ENCODE results near the gene GPR62. TPM values are rescaled to one million over a fixed set of nuclear protein-coding genes. Genes with fewer than 3 reads are reported as not detected.

The GPR62 gene
- total and polyA plus RNA-seq, 9 of the 15 experiments (the other 6 are each of a cell fraction or from before 2014, with no cell fraction given): not detected

DNA sequence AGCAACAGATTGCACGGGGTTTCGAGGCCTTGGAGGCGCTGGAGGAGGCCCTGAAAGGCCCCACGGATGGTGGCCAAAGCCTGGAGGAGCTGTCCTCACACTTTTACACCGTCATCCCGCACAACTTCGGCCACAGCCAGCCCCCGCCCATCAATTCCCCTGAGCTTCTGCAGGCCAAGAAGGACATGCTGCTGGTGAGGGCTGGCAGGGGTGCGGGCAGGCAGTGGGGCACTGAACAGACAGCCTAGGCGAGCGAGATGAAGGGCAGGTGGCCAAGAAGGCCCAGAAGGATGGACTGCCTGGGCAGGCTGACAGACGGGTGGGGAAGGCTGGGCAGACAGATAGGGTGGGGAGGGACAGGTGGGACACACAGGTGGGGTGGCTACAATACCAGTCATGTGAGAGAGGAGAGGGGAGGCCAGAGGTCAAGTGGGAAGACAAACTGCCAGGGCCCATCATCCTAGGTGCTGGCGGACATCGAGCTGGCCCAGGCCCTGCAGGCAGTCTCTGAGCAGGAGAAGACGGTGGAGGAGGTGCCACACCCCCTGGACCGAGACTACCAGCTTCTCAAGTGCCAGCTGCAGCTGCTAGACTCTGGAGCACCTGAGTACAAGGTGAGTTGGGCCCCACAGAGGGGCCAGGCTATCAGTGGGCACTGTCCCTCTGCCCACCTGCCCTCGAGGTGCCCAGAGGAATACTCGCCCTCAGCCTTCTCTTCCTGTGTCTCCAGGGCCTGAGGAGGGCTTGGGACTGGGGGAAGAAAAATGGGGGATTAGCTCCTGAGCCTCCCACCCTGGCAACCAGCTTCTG lies 9.9 kb upstream of the GPR62 start:
- in situ Hi-C loops (cut with MboI): no loop called here
- Histone ChIP-seq H3K9me1 (ENCODE audit: control insufficient read depth, insufficient read depth, low read length) (no peaks in the 10 kb centered on the region), H3K79me2 (ENCODE audit: control insufficient read depth, insufficient read depth, low read length) (peaks cover 15% of the 10 kb centered on the region), H3K9me3 (replicated peaks; ENCODE audit: control insufficient read depth, insufficient read depth, low read depth, low read length) (no peaks in the 10 kb centered on the region), H3K4me2 (ENCODE audit: insufficient read depth, low read length) (no peak overlapping the region), H3K27ac (ENCODE audit: extremely low read depth, low read depth, low read length) (no peak overlapping the region), H3K36me3 (ENCODE audit: control insufficient read depth, insufficient read depth, low read length) (peaks cover 3% of the 10 kb centered on the region; the same call in 1 of the 3 replicates), H3K27me3 (ENCODE audit: control insufficient read depth in 2 of 2, insufficient read depth in 2 of 2, low read length in 2 of 2) (no peaks in the 10 kb centered on the region), H3K4me1 (replicated peaks in 1 of 2; ENCODE audit: control insufficient read depth in 2 of 2, insufficient read depth in 2 of 2, low read length in 2 of 2) (peaks cover 12 to 28% of the 10 kb centered on the region in 2 experiments; a peak in 4 of 5 replicates), H3K4me3 (no peak overlapping the region), H3K9ac (ENCODE audit: insufficient read depth in 1 of 2, low read depth in 2 of 2, low read length in 2 of 2) (no peak overlapping the region), H2AFZ (ENCODE audit: low read depth, low read length) (no peak overlapping the region), H4K20me1 (replicated peaks; ENCODE audit: control insufficient read depth, insufficient read depth, low read length) (no peaks in the 10 kb centered on the region)
- ChIA-PET POLR2A (interaction anchor here (1.0 to 1.1 kb wide), 2 partner anchors 9 to 24 kb away, joined by 3 read pairs; no protein-coding TSS in a partner anchor), CTCF (ENCODE audit: low intra/inter-chr PET ratio) (no interaction called here)
- BruUV-seq (replicated peaks): no TSS peak
- DNase-seq (ENCODE audit: extremely low read depth in 1 of 4, low spot score in 3 of 4) (no peak), FAIRE-seq (no peak), ATAC-seq (no peak)
- 33% methylated on average over 7 of the region's 18 CpGs for WGBS (ENCODE audit: insufficient coverage, low coverage, missing lambda C conversion rate)
- TF ChIP-seq ZNF444 (CRISPR knock-in tag; IDR thresholded peaks at IDR 0.05) (no peak), NFATC3 (IDR thresholded peaks at IDR 0.05) (no peak), MCM3 (IDR thresholded peaks at IDR 0.05) (no peak), SIRT6 (IDR thresholded peaks at IDR 0.05; ENCODE audit: low read depth, low read length) (no peak), SMAD2 (IDR thresholded peaks at IDR 0.05; ENCODE audit: low read depth, low read length) (no peak), RHOXF2B (CRISPR knock-in tag; conservative IDR thresholded peaks at IDR 0.05) (no peak), FOXA3 (CRISPR knock-in tag; conservative IDR thresholded peaks at IDR 0.05 in 1 of 2, IDR thresholded peaks at IDR 0.05 in 1 of 2) (no peak), GATAD2A (IDR thresholded peaks at IDR 0.05) (no peak), POLR2AphosphoS2 (IDR thresholded peaks at IDR 0.05; ENCODE audit: low read length) (no peak), BRD9 (IDR thresholded peaks at IDR 0.05; ENCODE audit: low read depth, partially characterized antibody) (no peak), KAT7 (CRISPR knock-in tag; IDR thresholded peaks at IDR 0.05; ENCODE audit: borderline replicate concordance) (no peak), ATF7 (IDR thresholded peaks at IDR 0.05) (no peak), HNRNPH1 (optimal IDR thresholded peaks at IDR 0.05; ENCODE audit: low read depth, low read length) (no peak), FOXA1 (IDR thresholded peaks at IDR 0.05; ENCODE audit: borderline replicate concordance) (no peak)
- TF ChIP-seq, protein P1, sequence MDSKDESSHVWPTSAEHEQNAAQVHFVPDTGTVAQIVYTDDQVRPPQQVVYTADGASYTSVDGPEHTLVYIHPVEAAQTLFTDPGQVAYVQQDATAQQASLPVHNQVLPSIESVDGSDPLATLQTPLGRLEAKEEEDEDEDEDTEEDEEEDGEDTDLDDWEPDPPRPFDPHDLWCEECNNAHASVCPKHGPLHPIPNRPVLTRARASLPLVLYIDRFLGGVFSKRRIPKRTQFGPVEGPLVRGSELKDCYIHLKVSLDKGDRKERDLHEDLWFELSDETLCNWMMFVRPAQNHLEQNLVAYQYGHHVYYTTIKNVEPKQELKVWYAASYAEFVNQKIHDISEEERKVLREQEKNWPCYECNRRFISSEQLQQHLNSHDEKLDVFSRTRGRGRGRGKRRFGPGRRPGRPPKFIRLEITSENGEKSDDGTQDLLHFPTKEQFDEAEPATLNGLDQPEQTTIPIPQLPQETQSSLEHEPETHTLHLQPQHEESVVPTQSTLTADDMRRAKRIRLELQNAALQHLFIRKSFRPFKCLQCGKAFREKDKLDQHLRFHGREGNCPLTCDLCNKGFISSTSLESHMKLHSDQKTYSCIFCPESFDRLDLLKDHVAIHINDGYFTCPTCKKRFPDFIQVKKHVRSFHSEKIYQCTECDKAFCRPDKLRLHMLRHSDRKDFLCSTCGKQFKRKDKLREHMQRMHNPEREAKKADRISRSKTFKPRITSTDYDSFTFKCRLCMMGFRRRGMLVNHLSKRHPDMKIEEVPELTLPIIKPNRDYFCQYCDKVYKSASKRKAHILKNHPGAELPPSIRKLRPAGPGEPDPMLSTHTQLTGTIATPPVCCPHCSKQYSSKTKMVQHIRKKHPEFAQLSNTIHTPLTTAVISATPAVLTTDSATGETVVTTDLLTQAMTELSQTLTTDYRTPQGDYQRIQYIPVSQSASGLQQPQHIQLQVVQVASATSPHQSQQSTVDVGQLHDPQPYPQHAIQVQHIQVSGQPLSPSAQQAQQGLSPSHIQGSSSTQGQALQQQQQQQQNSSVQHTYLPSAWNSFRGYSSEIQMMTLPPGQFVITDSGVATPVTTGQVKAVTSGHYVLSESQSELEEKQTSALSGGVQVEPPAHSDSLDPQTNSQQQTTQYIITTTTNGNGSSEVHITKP (IDR thresholded peaks at IDR 0.05; ENCODE audit: partially characterized antibody): no peak
- TF ChIP-seq, protein P2, sequence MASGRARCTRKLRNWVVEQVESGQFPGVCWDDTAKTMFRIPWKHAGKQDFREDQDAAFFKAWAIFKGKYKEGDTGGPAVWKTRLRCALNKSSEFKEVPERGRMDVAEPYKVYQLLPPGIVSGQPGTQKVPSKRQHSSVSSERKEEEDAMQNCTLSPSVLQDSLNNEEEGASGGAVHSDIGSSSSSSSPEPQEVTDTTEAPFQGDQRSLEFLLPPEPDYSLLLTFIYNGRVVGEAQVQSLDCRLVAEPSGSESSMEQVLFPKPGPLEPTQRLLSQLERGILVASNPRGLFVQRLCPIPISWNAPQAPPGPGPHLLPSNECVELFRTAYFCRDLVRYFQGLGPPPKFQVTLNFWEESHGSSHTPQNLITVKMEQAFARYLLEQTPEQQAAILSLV (tag; IDR thresholded peaks at IDR 0.05): no peak
- TF ChIP-seq, protein P3, sequence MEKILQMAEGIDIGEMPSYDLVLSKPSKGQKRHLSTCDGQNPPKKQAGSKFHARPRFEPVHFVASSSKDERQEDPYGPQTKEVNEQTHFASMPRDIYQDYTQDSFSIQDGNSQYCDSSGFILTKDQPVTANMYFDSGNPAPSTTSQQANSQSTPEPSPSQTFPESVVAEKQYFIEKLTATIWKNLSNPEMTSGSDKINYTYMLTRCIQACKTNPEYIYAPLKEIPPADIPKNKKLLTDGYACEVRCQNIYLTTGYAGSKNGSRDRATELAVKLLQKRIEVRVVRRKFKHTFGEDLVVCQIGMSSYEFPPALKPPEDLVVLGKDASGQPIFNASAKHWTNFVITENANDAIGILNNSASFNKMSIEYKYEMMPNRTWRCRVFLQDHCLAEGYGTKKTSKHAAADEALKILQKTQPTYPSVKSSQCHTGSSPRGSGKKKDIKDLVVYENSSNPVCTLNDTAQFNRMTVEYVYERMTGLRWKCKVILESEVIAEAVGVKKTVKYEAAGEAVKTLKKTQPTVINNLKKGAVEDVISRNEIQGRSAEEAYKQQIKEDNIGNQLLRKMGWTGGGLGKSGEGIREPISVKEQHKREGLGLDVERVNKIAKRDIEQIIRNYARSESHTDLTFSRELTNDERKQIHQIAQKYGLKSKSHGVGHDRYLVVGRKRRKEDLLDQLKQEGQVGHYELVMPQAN (IDR thresholded peaks at IDR 0.05; ENCODE audit: borderline replicate concordance): no peak
- intact Hi-C loops (cut with micrococcal nuclease): no loop called here

Measured in K562 (cell line).